Fibroblast of villous mesenchyme (primary cell): Measurements from ENCODE around the gene KCNJ4. TPM values are rescaled to one million over a fixed set of nuclear protein-coding genes. Genes with fewer than 3 reads are reported as not detected.

Source experiments
- DNase-seq: peaks from one replicate; pipeline ENCODE4 v3.0.0-alpha.2; 2010; ENCODE audit warnings: low read depth
- H3K4me3 ChIP-seq: 2 replicates; pipeline ENCODE4 v1.5.1; 2011; ENCODE audit warnings: low read depth, mild to moderate bottlenecking, low read length
- total RNA-seq: library from RNA; depleted of rRNA; stranded (reverse); fragments of >200 nt; gene quantifications from 2 replicates; pipeline ENCODE4 v1.2.3, GENCODE V29; 2012
- TF ChIP-seq, protein P1 (sequence below): IDR thresholded peaks from 2 replicates; pipeline ENCODE4 v1.5.1; 2012; ENCODE audit warnings: low read depth, mild to moderate bottlenecking, low read length; ENCODE audit not compliant: insufficient read depth

The KCNJ4 gene
- total RNA-seq, 1 donor = not detected

DNA sequence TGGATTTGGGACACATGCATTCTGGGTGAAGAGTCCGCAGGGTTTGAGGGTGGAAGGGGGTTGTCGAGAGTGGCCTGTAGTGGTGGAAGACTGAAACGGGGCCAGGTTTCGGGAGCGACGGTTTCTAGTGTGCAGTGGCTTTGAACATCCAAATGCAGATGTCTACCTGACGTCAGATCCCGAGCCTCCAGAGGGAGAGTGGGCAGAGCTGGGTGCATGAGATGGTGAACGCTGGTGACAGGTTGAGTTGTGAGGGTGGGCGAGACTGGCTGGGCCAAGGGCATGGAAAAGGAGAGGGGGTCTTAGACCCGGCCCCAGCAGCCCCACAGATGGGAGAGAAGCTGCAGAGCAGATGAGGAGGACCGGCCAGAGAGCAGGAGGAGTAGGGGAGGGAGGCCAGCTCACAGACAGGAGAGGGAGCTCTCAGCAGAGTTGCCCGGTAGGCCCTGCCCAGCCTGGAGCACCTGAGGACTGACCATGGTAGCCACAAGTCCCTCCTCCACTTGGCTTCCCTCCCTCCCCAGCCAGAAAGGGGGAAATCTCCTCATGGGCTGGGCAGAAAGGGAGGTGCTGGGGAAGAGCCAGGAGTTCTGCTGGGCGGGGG, 14.2 kb downstream of the KCNJ4 start:
- TF ChIP-seq, protein P1, sequence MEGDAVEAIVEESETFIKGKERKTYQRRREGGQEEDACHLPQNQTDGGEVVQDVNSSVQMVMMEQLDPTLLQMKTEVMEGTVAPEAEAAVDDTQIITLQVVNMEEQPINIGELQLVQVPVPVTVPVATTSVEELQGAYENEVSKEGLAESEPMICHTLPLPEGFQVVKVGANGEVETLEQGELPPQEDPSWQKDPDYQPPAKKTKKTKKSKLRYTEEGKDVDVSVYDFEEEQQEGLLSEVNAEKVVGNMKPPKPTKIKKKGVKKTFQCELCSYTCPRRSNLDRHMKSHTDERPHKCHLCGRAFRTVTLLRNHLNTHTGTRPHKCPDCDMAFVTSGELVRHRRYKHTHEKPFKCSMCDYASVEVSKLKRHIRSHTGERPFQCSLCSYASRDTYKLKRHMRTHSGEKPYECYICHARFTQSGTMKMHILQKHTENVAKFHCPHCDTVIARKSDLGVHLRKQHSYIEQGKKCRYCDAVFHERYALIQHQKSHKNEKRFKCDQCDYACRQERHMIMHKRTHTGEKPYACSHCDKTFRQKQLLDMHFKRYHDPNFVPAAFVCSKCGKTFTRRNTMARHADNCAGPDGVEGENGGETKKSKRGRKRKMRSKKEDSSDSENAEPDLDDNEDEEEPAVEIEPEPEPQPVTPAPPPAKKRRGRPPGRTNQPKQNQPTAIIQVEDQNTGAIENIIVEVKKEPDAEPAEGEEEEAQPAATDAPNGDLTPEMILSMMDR = no peak
- H3K4me3 ChIP-seq = no peak overlapping the region

DNA sequence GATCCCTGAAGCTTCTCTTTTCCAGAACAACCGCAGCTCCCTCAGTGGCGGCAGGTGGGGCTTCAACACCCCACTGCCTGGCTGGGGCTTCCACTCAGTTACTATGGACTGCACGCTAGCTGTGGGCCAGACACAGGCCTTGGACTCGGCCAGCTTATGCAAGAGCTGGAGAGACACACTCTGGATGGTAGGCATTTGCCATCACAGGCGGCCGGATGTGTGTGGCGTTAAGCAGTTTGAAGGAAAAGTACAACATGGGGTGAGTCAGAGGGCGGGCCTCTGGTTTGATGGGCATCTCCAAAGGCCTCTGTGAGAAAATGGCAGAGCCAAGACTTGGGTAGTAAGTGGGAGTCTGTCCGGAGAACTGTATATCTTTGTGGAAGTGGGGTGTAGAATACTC, 17.6 kb downstream of the KCNJ4 start:
- TF ChIP-seq, protein P1 = no peak
- H3K4me3 ChIP-seq = no peak overlapping the region
- DNase-seq = no peak

More for the DNA sequence above, 14.2 kb downstream of the KCNJ4 start:
- DNase-seq = no peak

DNA sequence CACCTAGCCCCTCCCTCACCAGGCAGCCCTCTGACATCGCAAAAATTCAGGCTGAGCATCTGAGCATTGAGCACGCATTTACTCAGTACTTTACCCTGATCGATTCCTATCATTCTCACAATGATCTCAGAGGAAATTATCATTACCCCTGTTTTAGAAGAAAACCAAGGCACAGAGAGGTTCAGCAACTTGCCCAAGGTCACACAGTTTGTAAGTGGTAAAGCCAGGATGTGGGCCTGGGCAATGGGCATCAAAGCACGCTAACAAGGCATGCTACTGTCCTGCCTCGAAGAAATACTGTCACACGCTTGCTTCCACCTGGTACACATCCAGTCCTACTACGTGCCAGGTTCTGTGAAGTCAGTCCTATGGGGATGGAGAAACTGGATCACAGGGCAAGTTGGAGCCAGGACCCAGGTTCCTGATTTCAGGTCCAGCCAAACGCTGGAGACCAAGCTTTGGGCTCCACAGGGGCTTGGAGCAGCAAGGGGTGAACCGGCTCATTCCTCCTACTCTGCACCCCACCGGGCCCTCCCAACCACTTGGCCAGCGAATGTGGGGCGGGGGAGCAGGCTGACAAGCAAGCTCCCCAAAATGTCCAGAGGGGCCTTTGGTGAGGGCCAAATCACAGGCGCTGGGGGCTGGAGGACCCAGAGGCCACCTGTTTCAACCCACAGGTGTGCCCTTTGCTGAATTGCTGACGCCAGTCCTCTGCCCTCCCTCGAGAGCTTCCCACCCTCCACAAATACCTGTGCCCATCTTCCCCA, 18.2 kb downstream of the KCNJ4 start:
- TF ChIP-seq, protein P1 = no peak
- DNase-seq = no peak
- no peak overlapping the region for H3K4me3 ChIP-seq

DNA sequence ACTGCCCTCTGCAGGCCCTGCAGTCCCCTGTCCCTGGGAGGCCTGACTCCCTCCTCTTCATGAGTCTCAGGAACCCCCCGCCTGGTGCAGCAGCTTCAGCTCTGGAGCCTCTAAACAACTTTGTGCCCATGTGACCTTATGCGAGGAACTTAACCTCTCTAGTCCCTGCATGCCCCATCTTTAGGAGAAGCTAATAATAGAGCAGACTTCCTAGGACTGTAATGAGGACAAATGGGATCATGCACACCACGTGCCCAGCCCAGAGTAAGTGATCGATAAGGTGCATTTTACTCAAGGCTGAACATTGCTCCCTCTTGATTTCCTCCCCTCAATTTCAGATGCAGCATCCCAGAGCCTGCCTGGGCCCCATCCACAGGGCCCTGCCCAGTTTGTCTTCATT, 19.0 kb downstream of the KCNJ4 start:
- TF ChIP-seq, protein P1 = no peak
- no peak for DNase-seq
- H3K4me3 ChIP-seq = no peak overlapping the region

DNA sequence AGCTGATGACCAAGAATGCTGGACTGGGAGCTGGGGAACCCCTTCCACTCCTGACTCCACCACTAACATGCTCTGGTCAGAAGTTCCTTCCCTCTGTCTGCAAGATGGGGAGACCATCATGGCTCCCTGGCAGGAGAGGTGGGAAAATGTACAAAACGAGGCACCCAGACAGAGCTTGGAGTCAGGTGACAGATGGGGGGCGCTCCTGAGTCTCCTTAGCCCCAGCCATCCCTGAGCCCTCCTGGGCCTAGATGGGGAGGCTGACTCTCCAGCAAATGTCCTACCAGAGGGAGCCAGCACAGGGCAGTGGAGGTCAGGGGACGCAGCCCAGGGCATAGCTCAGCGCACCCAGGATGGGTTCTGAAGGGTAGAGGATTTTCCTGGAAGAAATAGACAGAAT, 20.0 kb downstream of the KCNJ4 start:
- TF ChIP-seq, protein P1 = peak; percentile 15

DNA sequence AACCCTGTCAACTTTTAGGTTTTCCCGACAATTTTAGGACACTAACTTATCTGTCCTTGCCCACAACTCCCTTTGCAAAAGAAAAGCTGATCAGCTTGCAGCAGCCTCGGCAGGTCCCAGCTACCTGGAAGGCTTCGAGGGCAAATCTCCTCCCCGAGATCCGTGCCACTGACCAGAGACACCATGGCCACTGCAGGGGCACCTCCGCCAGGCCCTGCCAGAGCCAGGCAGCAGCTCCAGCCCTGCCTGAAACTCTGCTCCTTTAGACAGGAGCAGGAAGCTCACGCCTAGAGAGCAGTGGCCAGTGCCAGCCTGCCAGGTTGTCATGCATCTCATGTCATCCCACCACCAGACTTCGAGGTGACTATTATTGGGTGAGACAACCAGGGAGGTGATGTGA, 21.1 kb downstream of the KCNJ4 start:
- H3K4me3 ChIP-seq = no peak overlapping the region
- TF ChIP-seq, protein P1 = no peak

More for the DNA sequence above, 20.0 kb downstream of the KCNJ4 start:
- no peak overlapping the region for H3K4me3 ChIP-seq
- no peak for DNase-seq

DNA sequence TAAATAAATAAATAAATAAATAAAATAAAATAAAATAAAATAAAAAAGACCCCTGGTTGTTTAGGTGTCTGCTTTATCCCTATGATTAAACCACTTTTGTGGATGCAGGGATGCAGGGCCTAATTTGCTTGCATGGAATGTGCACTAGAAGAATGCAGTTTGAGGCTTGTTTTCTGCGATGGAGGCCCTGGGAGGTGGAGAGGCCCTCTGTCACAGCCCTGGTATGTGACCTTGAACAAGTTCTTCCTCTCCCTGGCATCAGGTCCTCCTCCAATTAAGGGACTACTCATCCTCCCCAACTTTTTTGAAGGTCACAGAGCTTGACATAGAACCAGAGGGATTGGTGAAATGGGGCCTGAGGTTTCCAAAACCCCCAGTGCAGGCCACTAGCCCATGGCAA, 22.7 kb downstream of the KCNJ4 start:
- DNase-seq = no peak
- TF ChIP-seq, protein P1 = no peak
- H3K4me3 ChIP-seq = no peak overlapping the region

More for the DNA sequence above, 21.1 kb downstream of the KCNJ4 start:
- DNase-seq = no peak
